NCI-H226 (cell line): ENCODE data around the gene SYNDIG1.

Experiments used
- DNase-seq: peaks from one replicate; pipeline ENCODE4 v3.0.0-alpha.2; 2015

The SYNDIG1 gene

DNA sequence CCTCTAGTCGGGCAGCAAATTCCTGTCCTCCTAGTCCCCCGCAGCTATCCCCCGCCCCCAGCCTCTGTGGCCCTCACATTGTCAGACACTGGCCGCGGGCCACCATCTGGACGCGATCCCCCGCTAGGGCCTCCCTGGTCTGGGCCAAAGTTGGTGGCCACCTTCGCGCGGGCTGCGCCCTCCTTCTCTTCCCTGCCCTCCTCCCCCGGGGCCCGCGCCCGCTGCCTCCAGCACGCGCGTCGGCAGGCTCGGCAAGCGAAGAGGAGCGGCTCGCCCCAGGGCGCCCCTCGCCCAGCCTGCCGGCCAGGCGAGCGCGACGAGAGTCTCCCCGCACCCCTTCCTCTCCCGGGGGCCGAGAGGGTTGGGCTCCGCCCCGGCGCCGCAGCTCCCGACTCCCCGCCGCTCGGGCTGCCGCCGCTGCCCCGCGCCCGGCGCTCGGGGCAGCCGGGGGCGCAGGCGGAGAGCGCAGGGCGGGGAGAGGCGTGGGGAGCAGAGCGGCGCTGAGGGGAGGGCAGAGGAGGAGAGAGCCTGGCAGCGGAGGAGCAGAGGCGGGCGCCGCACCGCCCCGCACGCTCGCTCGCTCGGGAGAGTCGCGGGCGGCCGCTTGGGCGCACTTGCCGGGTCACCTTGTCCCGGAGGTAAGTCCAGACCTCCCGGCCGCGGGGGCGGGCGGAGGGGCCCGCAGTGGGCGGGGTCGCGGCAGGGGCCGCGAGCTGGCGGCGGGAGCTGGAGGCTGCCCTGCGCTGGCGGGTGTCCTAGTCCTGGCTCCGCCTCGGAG lies at the start of gene SYNDIG1:
Gene SYNDIG1, plus strand, starts transcription at position 514 of the 778 bp plus-strand sequence. CDS start 73,469 bp downstream, outside the sequence.
- DNase-seq = no peak

DNA sequence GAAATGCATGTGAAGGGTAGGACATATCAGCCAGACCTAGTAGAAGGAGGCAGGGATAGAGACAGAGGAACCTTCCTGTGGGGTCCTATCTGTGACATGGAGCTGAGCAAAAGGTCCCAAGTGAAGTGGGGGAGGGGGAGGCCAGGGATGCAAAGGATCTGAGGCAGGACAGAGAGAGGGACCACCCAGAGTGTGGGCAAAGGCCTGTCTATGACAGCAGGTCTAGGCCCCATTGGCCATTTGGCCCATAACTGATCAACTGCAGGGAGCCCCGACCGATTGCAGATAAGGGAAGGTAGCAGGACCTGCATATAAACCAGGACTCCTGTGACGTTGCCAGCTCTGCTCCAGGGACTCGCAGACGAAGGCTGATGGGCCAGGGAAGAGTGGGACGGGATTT lies 49.6 kb upstream of the SYNDIG1 start:
- DNase-seq = no peak

DNA sequence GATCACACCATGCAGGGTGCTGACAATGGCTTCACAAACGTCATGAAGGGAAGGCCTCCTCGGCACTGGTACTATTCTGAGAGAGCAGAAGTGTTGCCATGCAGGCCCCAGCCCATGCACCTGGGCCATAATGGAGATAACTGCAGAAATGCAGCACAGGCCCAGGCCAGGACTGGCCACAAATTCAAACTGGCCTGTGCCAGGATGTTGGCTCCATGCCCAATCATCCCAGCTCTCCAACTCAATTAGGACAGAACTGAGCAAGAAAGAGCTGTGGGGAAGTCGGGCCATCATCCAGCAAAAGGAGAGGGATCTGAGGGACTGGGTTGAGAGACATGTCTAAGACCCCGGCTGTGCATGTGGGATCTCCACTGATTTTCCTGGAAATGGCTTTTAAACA lies 48.9 kb upstream of the SYNDIG1 start:
- DNase-seq = no peak

GRCh38 chr20:24421071-24421470 lies 48.4 kb upstream of the SYNDIG1 start:
- DNase-seq = no peak

DNA sequence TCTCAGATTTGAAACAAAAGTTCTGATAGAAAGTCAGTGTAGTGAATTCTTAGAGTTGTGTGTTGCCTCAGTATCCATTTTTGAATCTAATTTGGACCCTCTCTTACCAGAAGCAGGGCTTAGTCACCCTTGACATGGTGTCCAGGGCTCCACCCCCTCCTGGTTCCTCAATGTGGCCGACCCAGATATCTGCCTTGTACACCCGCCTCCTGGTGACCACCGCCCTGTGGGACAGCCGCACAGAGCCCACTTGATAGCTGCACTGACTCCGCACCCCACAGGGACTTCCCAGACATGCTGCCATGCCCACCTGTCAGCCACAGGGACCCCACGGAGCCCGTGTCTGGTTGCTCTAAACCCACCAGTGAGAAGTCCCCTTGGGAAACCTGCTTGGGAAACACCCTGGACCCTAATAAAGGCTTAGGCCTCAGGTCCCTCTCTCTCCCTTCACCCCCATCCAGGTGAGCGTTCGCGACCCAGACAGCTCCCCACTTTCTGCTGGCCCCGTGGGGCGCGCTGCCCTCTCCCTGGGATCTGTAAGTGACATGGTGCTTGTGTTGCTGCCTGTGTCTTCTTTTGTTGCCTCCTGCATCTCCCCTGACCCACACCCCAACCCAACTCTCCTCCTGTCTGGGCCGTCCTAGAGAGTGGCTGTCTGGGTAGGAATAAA lies 47.2 kb upstream of the SYNDIG1 start:
- no peak for DNase-seq

DNA sequence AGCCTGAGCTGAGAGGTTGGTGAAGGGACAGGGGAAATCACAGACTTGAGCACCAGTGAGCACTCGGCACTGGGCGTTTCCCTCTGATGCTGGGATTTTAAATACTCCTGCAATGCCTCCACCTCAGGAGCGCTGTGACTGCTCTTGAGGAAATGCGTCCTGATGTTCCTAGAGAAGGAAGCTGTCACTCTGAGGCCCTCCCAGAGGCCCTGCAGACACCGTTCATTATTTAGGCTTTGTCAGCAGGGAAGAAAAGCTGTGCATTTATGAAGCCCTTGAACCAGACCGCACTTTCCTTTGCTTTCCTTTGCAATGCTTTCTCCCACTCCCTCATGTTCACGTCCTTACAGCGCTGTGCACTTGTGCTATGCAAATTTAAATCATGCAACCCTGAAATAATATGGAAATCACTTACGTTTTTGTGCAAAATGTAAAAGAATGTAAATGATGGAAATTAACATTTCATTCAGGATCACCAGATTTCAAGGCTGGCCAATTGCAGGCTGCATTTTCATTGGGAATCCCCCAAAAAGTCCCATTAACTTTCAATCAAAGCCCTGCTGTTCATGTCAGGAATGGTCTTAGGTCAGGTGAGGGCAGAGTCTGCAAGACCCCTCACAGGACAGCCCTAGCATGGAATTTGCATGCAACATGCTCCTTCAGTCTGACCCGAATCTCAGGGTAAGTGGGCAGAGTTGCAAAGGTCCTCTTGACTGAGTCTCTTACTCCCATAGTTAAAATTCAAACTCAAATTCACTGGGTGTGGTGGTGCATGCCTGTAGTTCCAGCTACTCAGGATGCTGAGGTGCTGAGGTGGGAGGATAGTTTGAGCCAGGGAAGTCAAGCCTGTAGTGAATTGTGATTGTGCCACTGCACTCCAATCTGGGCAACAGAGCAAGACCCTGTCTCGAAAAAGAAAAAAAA lies 45.8 kb upstream of the SYNDIG1 start:
- DNase-seq = no peak

- DNase-seq = no peak
These were observed 43.8 kb upstream of the SYNDIG1 start for GRCh38 chr20:24425523-24426135.

- no peak for DNase-seq
These were observed 38.0 kb upstream of the SYNDIG1 start for GRCh38 chr20:24431279-24432045.

DNA sequence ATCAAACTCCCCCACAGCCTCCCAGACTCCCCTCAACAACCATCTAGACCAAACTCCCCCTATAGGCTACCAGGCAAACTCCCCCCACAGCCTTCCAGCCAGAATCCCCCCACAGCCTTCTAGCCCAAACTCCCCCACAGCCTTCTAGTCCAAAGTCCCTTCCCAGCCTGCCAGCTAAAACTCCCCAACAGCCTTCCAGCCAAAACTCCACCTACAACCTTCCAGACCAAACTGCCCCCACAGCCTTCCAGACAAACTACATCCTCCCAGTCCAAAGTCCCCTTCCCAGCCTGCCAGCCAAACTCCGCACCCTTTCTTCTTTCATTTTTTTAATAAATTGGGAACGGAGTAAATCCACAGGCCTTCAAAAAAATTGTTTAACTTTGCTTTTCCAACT lies 37.4 kb upstream of the SYNDIG1 start:
- DNase-seq = no peak

DNA sequence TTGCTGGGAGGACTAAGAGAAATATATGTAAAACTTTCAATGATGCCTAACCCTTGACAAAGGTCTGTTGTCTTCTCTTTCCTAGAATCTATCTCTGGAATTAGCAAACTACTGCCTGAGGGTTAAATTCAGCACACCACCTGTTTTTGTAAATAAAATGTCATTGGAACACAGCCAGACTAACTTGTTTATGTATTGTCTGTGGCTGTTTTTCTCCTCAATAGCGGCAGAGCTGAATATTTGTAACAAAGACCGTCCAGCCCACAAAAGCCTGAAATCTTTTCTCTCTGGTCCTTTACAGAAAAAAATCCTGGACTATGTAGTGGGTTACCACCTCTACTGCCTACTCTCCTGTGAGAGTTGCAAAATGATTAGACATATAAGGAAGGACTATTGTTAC lies 33.3 kb upstream of the SYNDIG1 start:
- no peak for DNase-seq

- DNase-seq = no peak
These were observed 32.0 kb upstream of the SYNDIG1 start for GRCh38 chr20:24437196-24438082.

DNA sequence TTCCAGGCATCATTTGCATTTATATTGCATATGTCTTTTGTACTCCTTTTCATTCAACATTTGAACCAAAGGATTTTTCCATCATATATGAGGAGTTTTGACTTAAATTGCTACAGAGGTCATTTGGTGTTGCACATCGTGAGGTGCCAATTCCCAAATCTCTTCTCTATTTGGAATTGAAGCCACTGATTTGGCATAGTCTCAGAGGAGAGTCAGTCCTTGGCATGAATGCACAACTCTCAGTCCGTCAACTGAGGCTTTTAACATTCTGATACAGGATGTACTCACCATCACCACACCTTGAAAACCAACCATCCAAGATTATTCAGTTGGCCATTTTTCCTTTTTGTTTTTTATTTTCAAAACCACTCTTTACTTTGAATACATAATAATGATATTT lies 31.1 kb upstream of the SYNDIG1 start:
- no peak for DNase-seq

- no peak for DNase-seq
These were observed 29.6 kb upstream of the SYNDIG1 start for GRCh38 chr20:24439737-24440387.

GRCh38 chr20:24441661-24442060 lies 27.8 kb upstream of the SYNDIG1 start:
- DNase-seq = no peak

DNA sequence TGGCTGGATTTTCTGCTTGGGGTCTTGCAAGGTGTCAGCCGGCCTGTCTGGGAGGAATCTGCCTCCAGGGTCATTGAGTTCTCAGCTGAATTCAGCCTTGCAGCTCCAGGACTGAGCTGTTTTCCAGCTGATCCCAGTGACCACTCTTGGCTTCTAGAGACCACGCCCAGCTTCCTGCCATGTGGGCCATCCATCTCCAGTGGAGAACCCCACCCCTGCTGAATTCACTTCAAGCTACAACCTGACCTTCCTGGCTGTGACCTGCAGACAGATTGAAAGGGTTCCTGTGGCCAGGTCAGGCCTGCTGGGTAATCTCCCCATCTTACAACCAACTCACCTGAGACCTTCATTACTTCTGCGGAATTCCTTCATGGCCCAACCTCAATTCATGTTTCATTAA lies 26.5 kb upstream of the SYNDIG1 start:
- DNase-seq = no peak

DNA sequence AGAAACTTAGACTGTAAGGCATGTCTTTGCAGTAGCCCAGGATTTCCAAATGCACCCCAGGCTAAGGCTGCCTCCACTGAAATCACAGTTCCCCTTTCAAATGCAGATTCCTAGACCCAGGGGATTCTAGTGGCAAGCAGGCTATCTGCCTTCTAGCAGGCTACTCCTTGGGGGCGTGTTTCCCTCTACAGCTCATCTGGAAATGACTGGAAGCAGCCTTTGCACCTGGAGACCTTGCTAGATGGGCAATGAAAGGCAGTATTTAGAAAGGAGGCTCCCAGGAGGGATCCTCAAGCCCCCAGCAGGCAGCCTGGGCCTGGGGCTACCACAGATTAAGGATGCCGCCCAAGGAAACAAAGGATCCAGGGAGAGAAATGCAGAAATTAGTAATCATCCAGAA lies 26.0 kb upstream of the SYNDIG1 start:
- DNase-seq = no peak

GRCh38 chr20:24444526-24445190 lies 24.8 kb upstream of the SYNDIG1 start:
- no peak for DNase-seq

GRCh38 chr20:24445510-24446170 lies 23.8 kb upstream of the SYNDIG1 start:
- DNase-seq = no peak

DNA sequence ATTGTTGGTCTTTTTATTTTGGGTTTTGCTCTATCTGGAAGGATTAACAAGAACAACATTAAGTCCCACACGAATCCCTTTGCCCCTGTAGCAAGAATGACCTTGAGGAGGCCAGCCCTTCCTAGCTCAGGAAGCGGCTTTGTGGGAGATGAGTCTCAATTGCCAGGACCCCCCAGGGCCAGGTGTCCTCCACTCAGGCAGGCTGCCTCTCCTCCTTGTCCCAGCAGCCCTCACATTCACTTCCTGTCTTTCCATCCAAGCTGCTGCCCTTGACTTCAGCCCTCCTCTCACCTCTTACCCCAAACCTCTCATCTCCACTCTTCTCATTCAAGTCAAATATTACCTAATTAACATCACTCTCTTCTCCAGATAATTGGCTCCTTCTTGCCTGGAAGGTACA lies 22.6 kb upstream of the SYNDIG1 start:
- DNase-seq = no peak
